Thyroid gland (tissue), 4 donors: ENCODE measurements around the gene ISYNA1.

Experiments
- CTCF ChIP-seq, 6 experiments: fragments of 200-600 bp in 3 of 6; fragments of 450-650 bp in 3 of 6; sonication (generic) in 3 of 6; IDR thresholded peaks; one replicate each; pipeline ENCODE4 v1.5.1; 2016 to 2019; ENCODE audit warnings: antibody characterized with exemption in 6 of 6, mild to moderate bottlenecking in 2 of 6, inconsistent platforms in 1 of 6, moderate library complexity in 1 of 6
- POLR2A ChIP-seq, 2 donors: fragments of 450-650 bp; IDR thresholded peaks; one replicate each; pipeline ENCODE4 v1.6.1; 2017; ENCODE audit warnings: antibody characterized with exemption in 2 of 2, mild to moderate bottlenecking in 2 of 2, moderate library complexity in 1 of 2

GRCh38 chr19:18469069-18469846 lies 31.3 kb upstream of the ISYNA1 start:
- TF ChIP-seq CTCF (IDR thresholded peaks at IDR 0.05) (peak; percentile 45 to 75 (median 54)), POLR2A (IDR thresholded peaks at IDR 0.05) (no peak)
